ENCODE measurements around the gene IDE.
"Not testable (repeated sequence)": the region's sequence is repeated elsewhere in the genome, so short reads cannot be mapped to it uniquely, and the experiment has no call there.

The IDE gene

DNA sequence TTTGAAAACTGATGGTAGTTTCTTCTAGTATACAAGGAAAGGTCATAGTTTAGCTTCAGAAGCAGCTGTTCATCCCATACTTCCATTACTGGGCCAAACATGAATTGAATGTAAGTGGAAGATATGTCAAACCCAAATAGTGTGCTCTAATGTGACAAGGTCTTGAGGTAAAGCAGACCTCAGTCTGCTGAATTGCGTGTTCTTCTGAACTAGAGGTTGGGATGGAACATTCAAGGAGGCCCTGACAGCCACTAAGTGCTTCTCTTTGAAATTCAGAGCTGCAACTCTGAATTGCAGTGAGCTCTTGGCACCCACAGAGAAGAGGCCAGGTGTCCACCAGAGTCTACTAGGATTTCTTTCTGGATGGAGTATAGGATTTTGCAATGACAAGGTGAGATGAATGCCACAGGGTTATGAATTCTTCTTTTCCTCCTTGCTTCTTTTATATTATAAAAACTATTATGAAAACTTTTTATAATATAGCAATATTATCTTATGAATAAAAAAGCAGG lies 98.5 kb downstream of the IDE start:
- Histone ChIP-seq H3K27ac (no peak overlapping the region), H3K4me3 (no peak overlapping the region)
- TF ChIP-seq, protein P1, sequence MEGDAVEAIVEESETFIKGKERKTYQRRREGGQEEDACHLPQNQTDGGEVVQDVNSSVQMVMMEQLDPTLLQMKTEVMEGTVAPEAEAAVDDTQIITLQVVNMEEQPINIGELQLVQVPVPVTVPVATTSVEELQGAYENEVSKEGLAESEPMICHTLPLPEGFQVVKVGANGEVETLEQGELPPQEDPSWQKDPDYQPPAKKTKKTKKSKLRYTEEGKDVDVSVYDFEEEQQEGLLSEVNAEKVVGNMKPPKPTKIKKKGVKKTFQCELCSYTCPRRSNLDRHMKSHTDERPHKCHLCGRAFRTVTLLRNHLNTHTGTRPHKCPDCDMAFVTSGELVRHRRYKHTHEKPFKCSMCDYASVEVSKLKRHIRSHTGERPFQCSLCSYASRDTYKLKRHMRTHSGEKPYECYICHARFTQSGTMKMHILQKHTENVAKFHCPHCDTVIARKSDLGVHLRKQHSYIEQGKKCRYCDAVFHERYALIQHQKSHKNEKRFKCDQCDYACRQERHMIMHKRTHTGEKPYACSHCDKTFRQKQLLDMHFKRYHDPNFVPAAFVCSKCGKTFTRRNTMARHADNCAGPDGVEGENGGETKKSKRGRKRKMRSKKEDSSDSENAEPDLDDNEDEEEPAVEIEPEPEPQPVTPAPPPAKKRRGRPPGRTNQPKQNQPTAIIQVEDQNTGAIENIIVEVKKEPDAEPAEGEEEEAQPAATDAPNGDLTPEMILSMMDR (IDR thresholded peaks at IDR 0.05), result no peak
- no peak for DNase-seq (ENCODE audit: low spot score)

DNA sequence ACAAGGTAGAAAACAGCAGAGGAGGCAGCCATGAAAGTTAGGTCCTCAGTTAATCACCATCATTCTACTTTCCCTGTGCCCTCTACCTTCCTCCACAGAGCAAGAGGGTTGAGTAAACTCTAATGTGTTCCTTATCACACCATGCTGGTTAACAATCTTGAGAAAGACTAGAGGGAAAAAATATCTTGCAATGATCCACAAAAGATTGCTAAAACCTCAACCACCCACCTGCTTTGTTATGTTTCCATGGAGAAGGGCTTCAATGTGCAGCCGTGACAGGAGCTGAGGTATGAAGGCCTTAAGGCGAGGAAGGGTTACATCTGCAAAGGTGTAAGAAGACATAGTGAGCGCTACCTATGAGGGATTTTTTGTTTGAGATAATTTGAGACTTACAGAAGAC lies 103.9 kb downstream of the IDE start:
- no peak overlapping the region for H3K27ac ChIP-seq
- no peak for DNase-seq (ENCODE audit: low spot score)
- TF ChIP-seq, protein P1 (IDR thresholded peaks at IDR 0.05), result no peak

DNA sequence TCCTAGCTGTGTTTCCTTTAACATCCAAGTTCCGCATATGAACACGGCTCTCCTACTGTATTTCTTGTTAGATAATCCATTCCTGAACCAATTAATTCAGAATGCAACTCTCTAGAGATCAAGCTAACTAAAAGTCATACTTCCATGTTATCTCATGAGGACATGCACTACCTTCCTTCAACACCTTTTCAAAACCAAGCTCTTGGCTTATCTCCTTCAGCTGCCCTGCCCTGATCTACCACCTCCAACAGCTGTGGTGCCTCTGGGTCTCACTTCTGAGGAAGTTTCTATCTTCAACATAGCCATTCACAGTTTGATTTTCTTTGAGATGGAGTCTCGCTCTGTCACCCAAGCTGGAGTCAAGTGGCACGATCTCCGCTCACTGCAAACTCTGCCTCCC lies 109.5 kb downstream of the IDE start:
- H3K4me3 ChIP-seq, result no peak overlapping the region
- no peak for DNase-seq (ENCODE audit: low spot score)
- H3K27ac ChIP-seq, result no peak overlapping the region
- TF ChIP-seq, protein P1 (IDR thresholded peaks at IDR 0.05), result no peak

More for the DNA sequence above, 103.9 kb downstream of the IDE start:
- H3K4me3 ChIP-seq, result no peak overlapping the region

DNA sequence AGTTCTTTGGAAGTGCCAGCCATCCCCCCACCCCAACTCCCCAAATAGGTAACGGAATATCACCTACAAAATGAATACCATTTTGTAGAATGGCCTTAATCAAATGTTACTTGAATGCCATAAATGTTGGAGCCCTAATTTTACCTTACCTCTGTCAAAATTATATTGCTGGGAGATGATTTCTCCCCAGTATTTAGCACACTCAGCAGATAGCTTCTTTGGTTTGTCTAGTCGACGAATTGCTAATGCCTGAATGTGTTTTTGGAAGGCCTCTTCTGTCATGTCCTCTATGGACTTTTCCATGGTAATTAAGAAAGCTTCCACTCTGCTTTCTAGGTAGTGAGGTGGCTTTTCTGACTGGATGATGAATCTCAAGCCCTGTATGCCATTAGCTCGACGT lies 110.3 kb downstream of the IDE start:
- TF ChIP-seq, protein P1 (IDR thresholded peaks at IDR 0.05), result no peak
- DNase-seq (ENCODE audit: low spot score), result no peak
- no peak overlapping the region for H3K4me3 ChIP-seq
- H3K27ac ChIP-seq, result no peak overlapping the region

DNA sequence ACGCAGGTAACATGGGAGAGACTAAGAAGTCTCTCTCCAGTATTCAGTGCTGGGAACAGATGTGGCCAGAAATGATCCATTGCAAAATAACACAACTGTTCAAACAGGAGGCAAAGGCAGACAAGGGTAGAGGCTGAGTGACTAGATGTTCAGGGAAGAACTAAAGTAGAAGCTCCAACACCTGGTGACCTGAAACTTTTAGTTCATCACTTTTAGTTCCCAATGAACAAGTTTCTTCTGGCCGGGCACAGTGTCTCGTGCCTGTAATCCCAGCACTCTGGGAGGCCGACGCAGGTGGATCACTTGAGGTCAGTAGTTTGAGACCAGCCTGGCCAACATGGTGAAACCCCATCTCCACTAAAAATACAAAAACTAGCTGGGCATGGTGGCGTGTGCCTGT lies 118.9 kb downstream of the IDE start:
- H3K4me3 ChIP-seq; DNase-seq (ENCODE audit: low spot score): not testable (repeated sequence)

DNA sequence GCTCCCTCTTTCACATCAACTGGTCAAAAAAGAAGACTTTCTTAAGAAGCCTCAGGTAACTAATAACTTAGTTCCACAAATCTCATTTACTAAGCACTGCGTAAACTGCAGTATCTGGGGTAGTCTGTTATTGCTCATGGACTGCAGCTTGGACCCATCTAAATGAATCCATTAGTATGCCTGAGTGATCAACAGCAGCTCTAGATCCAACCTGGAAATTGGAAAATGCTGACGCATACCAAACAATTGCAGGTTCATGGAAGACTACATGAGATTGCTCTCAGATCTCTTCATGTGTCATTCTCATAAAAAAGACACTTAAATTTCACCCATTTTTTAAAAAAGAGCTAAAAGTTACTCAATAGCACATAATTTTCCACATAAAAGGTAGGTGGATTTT lies 121.6 kb downstream of the IDE start:
- Histone ChIP-seq H3K4me3 (no peak overlapping the region), H3K27ac (no peak overlapping the region)
- TF ChIP-seq, protein P1 (IDR thresholded peaks at IDR 0.05), result no peak
- DNase-seq (ENCODE audit: low spot score), result no peak

More for the DNA sequence above, 118.9 kb downstream of the IDE start:
- not testable (repeated sequence) for H3K27ac ChIP-seq

DNA sequence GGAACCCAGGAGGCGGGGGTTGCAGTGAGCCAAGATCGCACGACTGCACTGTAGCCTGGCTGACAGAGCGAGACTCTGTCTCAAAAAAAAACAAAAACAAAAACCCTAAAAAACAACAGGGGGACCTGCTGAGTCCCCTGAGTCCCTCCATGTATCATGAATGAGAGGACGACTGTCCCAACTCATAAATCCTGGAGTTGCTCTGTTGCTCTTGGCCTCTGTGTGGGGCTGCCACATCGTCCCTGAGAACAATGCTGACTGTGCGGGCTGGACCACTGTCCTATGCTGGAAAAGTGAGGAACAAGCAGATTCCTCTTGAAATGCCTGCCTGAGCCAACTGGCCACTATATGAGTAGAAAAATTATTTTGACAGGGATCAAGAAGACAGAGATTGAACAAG lies 122.5 kb downstream of the IDE start:
- TF ChIP-seq, protein P1 (IDR thresholded peaks at IDR 0.05), result no peak
- no peak overlapping the region for H3K27ac ChIP-seq
- DNase-seq (ENCODE audit: low spot score), result no peak

DNA sequence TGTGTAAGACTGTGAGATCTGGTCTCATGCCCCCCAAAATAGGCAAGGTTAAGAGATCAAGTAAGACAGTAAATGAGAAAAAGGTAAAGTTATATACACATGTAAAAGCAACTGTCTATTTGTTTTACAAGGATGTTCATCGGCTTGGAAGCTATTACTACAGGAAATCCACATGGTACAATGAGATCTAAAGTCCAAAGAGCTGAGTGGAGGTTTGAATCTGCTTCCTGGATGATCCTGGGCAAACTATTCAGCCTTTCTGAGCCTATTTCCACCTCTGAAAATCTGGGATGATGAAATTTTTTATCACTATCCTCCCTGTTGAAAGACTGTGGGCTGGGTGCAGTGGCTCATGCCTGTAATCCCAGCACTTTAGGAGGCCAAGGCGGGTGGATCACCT lies 123.0 kb downstream of the IDE start:
- TF ChIP-seq, protein P1 (IDR thresholded peaks at IDR 0.05), result no peak
- no peak overlapping the region for H3K27ac ChIP-seq
- H3K4me3 ChIP-seq, result no peak overlapping the region
- no peak for DNase-seq (ENCODE audit: low spot score)

More for the DNA sequence above, 122.5 kb downstream of the IDE start:
- H3K4me3 ChIP-seq, result no peak overlapping the region

Data from coronary artery (tissue), 2 donors.